Measurements from ENCODE around the gene C22orf39. TPM values are rescaled to one million over a fixed set of nuclear protein-coding genes. Genes with fewer than 3 reads are reported as not detected.

Gene C22orf39
- total and polyA plus RNA-seq, 2 donors (not counting 1 experiment from before 2014, with no cell fraction given) = 37.7 to 47.2 TPM

GRCh38 chr22:19434401-19434800 lies 13.1 kb downstream of the C22orf39 start:
- intact Hi-C loops (cut with micrococcal nuclease) = loop anchor here (5.0 kb wide), 1 partner anchor 142 kb away; the partner anchor contains the start of gene CLTCL1
- Histone ChIP-seq H3K4me3 (ENCODE audit: control extremely low read depth in 1 of 5, extremely low read depth in 1 of 5, insufficient read depth in 1 of 5, low read depth in 2 of 5, low read length in 4 of 5) (no peak overlapping the region), H3K9ac (ENCODE audit: low read length) (no peak overlapping the region), H3K9me3 (ENCODE audit: control extremely low read depth in 1 of 3, control insufficient read depth in 2 of 3, insufficient read depth in 1 of 3, low read length in 2 of 3) (no peaks in the 10 kb centered on the region), H3K4me2 (replicated peaks; ENCODE audit: low read depth, low read length, poor library complexity, severe bottlenecking) (peak overlapping the region; percentile 45), H3K27me3 (replicated peaks in 1 of 4; ENCODE audit: control extremely low read depth in 1 of 4, control insufficient read depth in 3 of 4, insufficient read depth in 4 of 4, low read length in 3 of 4) (no peaks in the 10 kb centered on the region), H3K27ac (ENCODE audit: low read length in 2 of 2) (peak overlapping the region; percentile 67 to 91), H3K79me2 (ENCODE audit: control insufficient read depth, insufficient read depth, low read length) (peaks cover 34% of the 10 kb centered on the region), H4K20me1 (ENCODE audit: control insufficient read depth, insufficient read depth, low read length, poor library complexity, severe bottlenecking) (peaks cover 16% of the 10 kb centered on the region), H3K4me1 (ENCODE audit: control insufficient read depth in 2 of 2, insufficient read depth in 2 of 2, low read length in 2 of 2) (peaks cover 44 to 53% of the 10 kb centered on the region in 2 donors), H3K36me3 (replicated peaks in 1 of 2; ENCODE audit: control extremely low read depth in 1 of 2, control insufficient read depth in 1 of 2, extremely low read depth in 1 of 2, insufficient read depth in 2 of 2, low read length in 1 of 2) (peaks cover 5 to 13% of the 10 kb centered on the region in 2 experiments), H2AFZ (ENCODE audit: insufficient read depth, low read depth, low read length, poor library complexity, severe bottlenecking) (no peak overlapping the region)
- ATAC-seq (ENCODE audit: low read depth) = no peak
- Mint-ChIP-seq H3K9me3 (ENCODE audit: insufficient read depth) (no peaks in the 10 kb centered on the region), H3K27ac (peak overlapping the region; percentile 78), H3K27me3 (no peaks in the 10 kb centered on the region), H3K4me1 (peaks cover 50% of the 10 kb centered on the region), H3K4me3 (peak overlapping the region; percentile 45)
- peak; percentile 23 for DNase-seq
- no peak for TF ChIP-seq CTCF (IDR thresholded peaks at IDR 0.05)
- no peak for TF ChIP-seq EZH2 (IDR thresholded peaks at IDR 0.05; ENCODE audit: borderline replicate concordance, insufficient read depth, low read depth, low read length, poor library complexity, severe bottlenecking)
- no CpG with 5 or more reads among the region's 7 CpGs for WGBS (ENCODE audit: insufficient coverage)
- ChIA-PET CTCF (interaction anchor here (0.7 to 1.6 kb wide), 3 partner anchors 141 to 290 kb away, joined by 4 to 7 read pairs (median 5); partner anchors contain the start of gene ESS2), POLR2A (interaction anchor here (0.6 to 3.9 kb wide), 3 partner anchors 12 to 338 kb away, joined by 3 to 29 read pairs (median 4); partner anchors contain the start of genes C22orf39 and UFD1)

Measured in B cell (primary cell).